ENCODE results near the gene ACBD4. TPM values are rescaled to one million over a fixed set of nuclear protein-coding genes. Genes with fewer than 3 reads are reported as not detected.

ACBD4 gene
- total and polyA plus RNA-seq, 2 of the 13 experiments (the other 11 are each of a cell fraction or from before 2014, with no cell fraction given) = 16.1 to 26.9 TPM

GRCh38 chr17:45131616-45132319 lies 3.7 kb upstream of the ACBD4 start (continued):
- TF ChIP-seq ZNF143 (CRISPR knock-in tag; IDR thresholded peaks at IDR 0.05) (no peak), PHF8 (CRISPR knock-in tag; IDR thresholded peaks at IDR 0.05) (no peak), ELF4 (CRISPR knock-in tag; IDR thresholded peaks at IDR 0.05; ENCODE audit: borderline replicate concordance) (no peak), KDM6A (CRISPR knock-in tag; IDR thresholded peaks at IDR 0.05; ENCODE audit: low read depth) (no peak), ZNF609 (CRISPR knock-in tag; IDR thresholded peaks at IDR 0.05; ENCODE audit: borderline replicate concordance) (no peak), ZNF30 (CRISPR knock-in tag; IDR thresholded peaks at IDR 0.05) (no peak), MIER2 (CRISPR knock-in tag; IDR thresholded peaks at IDR 0.05) (no peak), PHB2 (IDR thresholded peaks at IDR 0.05; ENCODE audit: partially characterized antibody) (no peak), ZNF691 (CRISPR knock-in tag; IDR thresholded peaks at IDR 0.05; ENCODE audit: borderline replicate concordance, low read depth) (peak; percentile 77; the same call in 1 of the 2 replicates), MBD4 (IDR thresholded peaks at IDR 0.05; ENCODE audit: borderline replicate concordance, low read length) (no peak), BATF2 (CRISPR knock-in tag; IDR thresholded peaks at IDR 0.05) (no peak), TIGD3 (CRISPR knock-in tag; IDR thresholded peaks at IDR 0.05; ENCODE audit: borderline replicate concordance) (no peak), SCMH1 (CRISPR knock-in tag; IDR thresholded peaks at IDR 0.05; ENCODE audit: borderline replicate concordance) (no peak), RFXANK (CRISPR knock-in tag; IDR thresholded peaks at IDR 0.05) (no peak), CBX2 (IDR thresholded peaks at IDR 0.05; ENCODE audit: low read depth, low read length) (no peak), CBX2 (CRISPR knock-in tag; IDR thresholded peaks at IDR 0.05; ENCODE audit: low read depth) (no peak), FOXO1 (CRISPR knock-in tag; IDR thresholded peaks at IDR 0.05) (no peak), ZNF556 (CRISPR knock-in tag; IDR thresholded peaks at IDR 0.05; ENCODE audit: borderline replicate concordance) (no peak), ZNF720 (CRISPR knock-in tag; IDR thresholded peaks at IDR 0.05) (no peak), TOPORS (CRISPR knock-in tag; IDR thresholded peaks at IDR 0.05) (no peak), MZF1 (CRISPR knock-in tag; IDR thresholded peaks at IDR 0.05; ENCODE audit: borderline replicate concordance) (no peak), TEAD2 (CRISPR knock-in tag; IDR thresholded peaks at IDR 0.05) (no peak), RCOR2 (CRISPR knock-in tag; IDR thresholded peaks at IDR 0.05) (peak; percentile 67; the same call in 1 of the 2 replicates), ZNF441 (CRISPR knock-in tag; IDR thresholded peaks at IDR 0.05; ENCODE audit: borderline replicate concordance) (no peak), THYN1 (CRISPR knock-in tag; IDR thresholded peaks at IDR 0.05; ENCODE audit: borderline replicate concordance, low read depth) (no peak)
